22Rv1 (cell line): ENCODE measurements around the gene S100A16.

Experiments used
- H3K27ac ChIP-seq: fragments of 450-650 bp; 2 replicates; pipeline ENCODE4 v1.5.1; 2017
- CTCF ChIP-seq: fragments of 450-650 bp; IDR thresholded peaks from 2 replicates; pipeline ENCODE4 v1.5.1; 2017; ENCODE audit warnings: mild to moderate bottlenecking
- ZFX ChIP-seq: fragments of 450-650 bp; IDR thresholded peaks from 2 replicates; pipeline ENCODE4 v1.6.1; 2017; ENCODE audit warnings: antibody characterized with exemption, borderline replicate concordance

S100A16 gene

GRCh38 chr1:153560241-153560640 lies 52.7 kb downstream of the S100A16 start:
- TF ChIP-seq CTCF = no peak
- no peak for TF ChIP-seq ZFX
- H3K27ac ChIP-seq = no peak overlapping the region

- no peak overlapping the region for H3K27ac ChIP-seq
- TF ChIP-seq ZFX = no peak
- no peak for TF ChIP-seq CTCF
Observed at GRCh38 chr1:153557877-153558276, 55.1 kb downstream of the S100A16 start.
